AG09319 (cell line): ENCODE results near the gene TEK.

Experiments used
- DNase-seq: peaks from one replicate; pipeline ENCODE4 v3.0.0-alpha.2; 2010; ENCODE audit warnings: low read depth; ENCODE audit errors: extremely low read depth
- TF ChIP-seq, protein P1 (sequence below): IDR thresholded peaks from 2 replicates; pipeline ENCODE4 v1.5.1; 2011; ENCODE audit warnings: low read depth, mild to moderate bottlenecking, inconsistent platforms, low read length, moderate library complexity

Gene TEK

DNA sequence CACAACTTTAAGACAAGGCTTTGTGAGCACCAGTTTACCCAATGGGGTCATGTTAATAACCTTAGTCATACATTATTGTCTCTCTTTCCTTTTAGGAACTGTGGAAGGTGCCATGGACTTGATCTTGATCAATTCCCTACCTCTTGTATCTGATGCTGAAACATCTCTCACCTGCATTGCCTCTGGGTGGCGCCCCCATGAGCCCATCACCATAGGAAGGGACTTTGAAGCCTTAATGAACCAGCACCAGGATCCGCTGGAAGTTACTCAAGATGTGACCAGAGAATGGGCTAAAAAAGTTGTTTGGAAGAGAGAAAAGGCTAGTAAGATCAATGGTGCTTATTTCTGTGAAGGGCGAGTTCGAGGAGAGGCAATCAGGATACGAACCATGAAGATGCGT is 48.7 kb downstream of the TEK start:
- no peak for DNase-seq
- TF ChIP-seq, protein P1, sequence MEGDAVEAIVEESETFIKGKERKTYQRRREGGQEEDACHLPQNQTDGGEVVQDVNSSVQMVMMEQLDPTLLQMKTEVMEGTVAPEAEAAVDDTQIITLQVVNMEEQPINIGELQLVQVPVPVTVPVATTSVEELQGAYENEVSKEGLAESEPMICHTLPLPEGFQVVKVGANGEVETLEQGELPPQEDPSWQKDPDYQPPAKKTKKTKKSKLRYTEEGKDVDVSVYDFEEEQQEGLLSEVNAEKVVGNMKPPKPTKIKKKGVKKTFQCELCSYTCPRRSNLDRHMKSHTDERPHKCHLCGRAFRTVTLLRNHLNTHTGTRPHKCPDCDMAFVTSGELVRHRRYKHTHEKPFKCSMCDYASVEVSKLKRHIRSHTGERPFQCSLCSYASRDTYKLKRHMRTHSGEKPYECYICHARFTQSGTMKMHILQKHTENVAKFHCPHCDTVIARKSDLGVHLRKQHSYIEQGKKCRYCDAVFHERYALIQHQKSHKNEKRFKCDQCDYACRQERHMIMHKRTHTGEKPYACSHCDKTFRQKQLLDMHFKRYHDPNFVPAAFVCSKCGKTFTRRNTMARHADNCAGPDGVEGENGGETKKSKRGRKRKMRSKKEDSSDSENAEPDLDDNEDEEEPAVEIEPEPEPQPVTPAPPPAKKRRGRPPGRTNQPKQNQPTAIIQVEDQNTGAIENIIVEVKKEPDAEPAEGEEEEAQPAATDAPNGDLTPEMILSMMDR: no peak

DNA sequence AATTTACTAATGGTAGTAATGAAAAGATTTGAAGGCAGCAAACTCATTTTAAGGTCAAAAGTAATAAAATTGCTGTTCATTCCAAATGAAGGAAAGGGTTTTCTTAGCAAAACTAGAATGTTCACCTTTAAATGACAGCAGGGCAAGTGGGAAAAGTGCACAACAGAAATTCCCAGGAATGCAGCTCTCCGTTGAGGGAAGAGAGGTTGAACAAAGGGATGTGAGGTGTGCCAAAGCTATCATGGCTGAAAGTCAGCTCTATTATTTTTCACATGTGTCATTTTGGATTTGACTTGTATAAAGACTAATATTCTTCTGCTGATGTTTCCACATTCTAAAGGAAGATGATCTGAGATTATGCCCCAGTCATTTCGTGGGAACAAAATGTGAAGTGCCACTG is 51.6 kb downstream of the TEK start:
- TF ChIP-seq, protein P1: no peak
- no peak for DNase-seq

DNA sequence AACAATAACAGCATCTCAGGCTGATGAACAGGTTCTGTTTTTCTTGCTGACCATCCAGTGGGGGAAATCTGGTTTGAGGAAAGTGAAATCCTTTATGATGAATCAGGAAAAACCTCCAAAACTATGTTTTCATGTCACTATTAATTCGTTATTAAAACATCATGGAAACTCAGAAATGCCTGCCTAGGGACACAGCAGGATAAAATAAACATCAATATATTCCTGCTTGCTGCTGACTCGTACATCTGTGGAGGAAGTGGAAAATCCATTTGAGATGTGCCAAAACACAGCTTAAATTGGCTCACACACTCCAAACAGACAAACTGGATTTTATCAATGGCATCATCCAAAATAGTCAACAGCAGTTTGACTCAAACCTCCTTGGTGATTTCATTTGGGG is 53.0 kb downstream of the TEK start:
- DNase-seq: no peak
- TF ChIP-seq, protein P1: no peak

DNA sequence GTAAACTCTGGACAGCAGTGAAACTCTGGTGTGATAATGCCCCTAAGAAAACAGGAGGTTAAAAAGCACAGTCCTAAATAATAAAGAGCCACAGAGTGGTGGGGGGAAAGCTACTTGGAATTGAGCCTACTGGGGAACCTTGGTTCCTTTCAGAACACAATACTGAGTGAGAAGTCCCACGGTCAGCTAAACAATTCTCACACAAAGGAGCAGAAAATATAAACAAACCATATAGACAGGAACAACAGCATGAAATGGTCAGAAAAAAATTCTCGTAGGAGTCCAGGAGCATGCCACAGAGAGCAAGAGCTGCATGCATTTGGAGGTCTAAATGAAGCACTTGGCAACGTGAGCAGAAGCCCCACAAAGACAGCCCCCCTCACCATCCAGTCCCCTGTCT is 56.0 kb downstream of the TEK start:
- TF ChIP-seq, protein P1: no peak
- DNase-seq: no peak

DNA sequence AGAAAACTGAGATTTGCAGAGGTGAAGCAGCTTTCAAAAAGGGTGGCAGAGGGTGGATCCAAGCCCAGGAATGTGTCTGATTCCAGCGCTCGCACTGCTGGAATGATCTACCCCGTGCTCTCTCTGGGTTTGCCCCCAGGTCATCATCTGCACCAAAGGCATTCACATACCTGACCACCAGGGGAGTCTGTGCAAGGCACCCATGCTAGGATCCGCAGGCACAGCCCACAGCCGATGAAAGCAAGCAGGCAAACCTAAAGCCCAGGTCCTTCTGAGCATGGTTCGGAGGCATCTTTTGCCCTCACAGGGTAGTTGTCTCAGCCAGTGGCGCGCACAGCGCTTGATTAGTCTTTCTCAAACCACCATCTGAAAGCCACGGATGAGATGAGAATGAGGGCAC is 56.6 kb downstream of the TEK start:
- TF ChIP-seq, protein P1: no peak

DNA sequence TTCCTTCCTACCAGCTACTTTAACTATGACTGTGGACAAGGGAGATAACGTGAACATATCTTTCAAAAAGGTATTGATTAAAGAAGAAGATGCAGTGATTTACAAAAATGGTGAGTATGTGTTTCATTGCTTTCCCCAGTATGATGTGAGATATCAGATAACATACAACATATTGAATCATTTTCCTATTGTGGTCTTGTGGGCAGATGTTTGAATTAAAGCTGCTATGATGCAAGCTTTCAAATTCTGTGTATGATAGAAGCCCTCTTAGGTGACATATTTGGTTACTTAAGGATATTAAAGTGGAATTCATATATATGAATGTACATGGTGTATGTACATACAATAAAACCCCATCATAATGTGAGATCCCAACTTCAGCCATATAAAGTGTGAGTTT is 59.5 kb downstream of the TEK start:
- DNase-seq: no peak
- TF ChIP-seq, protein P1: no peak

More for the DNA sequence above, 56.6 kb downstream of the TEK start:
- DNase-seq: no peak

DNA sequence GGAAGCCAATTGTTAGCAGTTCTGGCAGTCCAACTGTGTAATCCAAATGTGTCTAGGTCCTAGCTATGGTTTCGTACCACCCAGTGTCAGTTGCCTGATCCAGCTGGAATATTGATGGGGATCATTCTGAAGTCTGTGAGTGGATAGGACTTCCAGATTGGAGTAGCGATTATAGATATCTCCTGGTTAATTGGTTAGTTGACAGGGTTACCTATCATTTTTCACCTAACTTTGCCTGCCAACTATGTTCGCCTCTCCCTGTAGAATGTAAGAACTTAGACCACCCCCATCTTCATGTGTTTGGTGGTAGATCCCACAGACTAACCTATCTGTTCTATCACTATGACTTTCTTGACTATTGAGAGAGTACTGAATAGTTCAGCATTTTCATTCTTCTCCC is 59.9 kb downstream of the TEK start:
- TF ChIP-seq, protein P1: no peak
- DNase-seq: no peak
